Measurements from ENCODE around the gene DUOX2. TPM values are rescaled to one million over a fixed set of nuclear protein-coding genes. Genes with fewer than 3 reads are reported as not detected.

Gene DUOX2
- polyA plus RNA-seq, 1 experiment: not detected

DNA sequence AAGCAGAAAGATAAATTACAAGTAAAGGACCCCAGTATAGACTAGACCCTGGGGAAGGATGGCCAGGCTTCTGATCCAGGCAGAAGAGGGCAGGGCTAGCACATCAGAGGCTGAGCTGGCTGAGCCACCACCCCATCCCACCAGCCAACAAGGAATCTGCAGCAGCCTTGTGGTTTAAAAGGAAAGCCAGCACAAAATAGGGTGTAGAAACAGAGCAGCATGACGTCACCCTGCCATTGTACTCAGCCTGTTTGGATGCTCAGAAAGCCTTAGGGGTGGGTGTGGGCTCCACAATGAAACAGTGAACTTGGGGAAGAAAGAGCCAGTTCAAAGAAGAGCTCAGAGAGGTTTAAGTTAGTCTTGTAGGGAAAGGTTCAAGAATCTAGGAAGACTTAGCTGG is 44.0 kb upstream of the DUOX2 start:
- no peak overlapping the region for H3K4me3 ChIP-seq (ENCODE audit: low read depth, low read length)
- TF ChIP-seq, protein P1, sequence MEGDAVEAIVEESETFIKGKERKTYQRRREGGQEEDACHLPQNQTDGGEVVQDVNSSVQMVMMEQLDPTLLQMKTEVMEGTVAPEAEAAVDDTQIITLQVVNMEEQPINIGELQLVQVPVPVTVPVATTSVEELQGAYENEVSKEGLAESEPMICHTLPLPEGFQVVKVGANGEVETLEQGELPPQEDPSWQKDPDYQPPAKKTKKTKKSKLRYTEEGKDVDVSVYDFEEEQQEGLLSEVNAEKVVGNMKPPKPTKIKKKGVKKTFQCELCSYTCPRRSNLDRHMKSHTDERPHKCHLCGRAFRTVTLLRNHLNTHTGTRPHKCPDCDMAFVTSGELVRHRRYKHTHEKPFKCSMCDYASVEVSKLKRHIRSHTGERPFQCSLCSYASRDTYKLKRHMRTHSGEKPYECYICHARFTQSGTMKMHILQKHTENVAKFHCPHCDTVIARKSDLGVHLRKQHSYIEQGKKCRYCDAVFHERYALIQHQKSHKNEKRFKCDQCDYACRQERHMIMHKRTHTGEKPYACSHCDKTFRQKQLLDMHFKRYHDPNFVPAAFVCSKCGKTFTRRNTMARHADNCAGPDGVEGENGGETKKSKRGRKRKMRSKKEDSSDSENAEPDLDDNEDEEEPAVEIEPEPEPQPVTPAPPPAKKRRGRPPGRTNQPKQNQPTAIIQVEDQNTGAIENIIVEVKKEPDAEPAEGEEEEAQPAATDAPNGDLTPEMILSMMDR (IDR thresholded peaks at IDR 0.05; ENCODE audit: low read depth, low read length): no peak
- POLR2A ChIA-PET: interaction anchor here (0.6 kb wide), 1 partner anchor 50 kb away, joined by 6 read pairs; no protein-coding TSS in a partner anchor
- no peaks in the 10 kb centered on the region for H3K9me3 ChIP-seq (ENCODE audit: control insufficient read depth, insufficient read depth, low read length)
- CTCF ChIA-PET: interaction anchor here (1.0 to 2.4 kb wide), 6 partner anchors 36 to 302 kb away, joined by 3 to 9 read pairs (median 4); no protein-coding TSS in a partner anchor
- H3K27ac ChIP-seq (ENCODE audit: low read depth, low read length): no peak overlapping the region
- no peaks in the 10 kb centered on the region for H3K27me3 ChIP-seq (ENCODE audit: control insufficient read depth, insufficient read depth, low read length)
- DNase-seq (ENCODE audit: low read depth, low spot score): peak; percentile 48

DNA sequence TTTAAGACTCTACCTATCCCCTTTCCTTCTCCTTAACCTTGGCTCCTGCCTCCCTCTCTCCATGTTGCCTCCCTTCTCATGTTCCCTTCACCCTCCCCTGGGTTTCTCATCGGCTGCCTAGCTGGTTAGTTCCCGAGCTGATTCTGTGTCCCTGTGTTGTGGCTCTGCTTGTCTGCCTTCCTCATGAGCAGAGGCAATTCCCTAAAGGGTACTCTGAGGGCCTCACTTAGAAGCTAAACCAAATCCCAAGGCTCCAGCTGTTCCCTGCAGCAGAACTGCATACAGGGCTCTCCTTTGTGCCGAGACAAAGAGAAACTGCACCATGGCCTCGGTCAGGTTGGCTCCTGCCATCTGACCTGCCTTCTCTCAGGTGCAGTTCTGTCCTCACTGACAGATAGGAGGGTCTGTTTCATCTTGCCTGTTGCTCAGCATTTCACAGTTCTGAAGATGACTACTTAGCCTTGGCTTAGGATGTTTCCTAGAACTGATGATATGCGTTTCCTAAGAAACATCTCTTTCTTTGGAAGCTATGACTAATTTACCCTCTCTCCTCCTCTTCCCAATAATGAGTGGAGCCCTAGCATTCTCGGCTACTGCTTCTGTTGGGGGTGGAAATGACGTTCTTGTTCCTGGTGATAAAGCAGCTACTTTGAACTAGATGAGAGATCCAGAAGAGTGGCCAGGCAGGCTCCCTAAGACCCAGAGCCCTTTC is 42.9 kb upstream of the DUOX2 start:
- peak; percentile 16 for DNase-seq (ENCODE audit: low read depth, low spot score)
- TF ChIP-seq, protein P1 (IDR thresholded peaks at IDR 0.05; ENCODE audit: low read depth, low read length): no peak
- H3K27me3 ChIP-seq (ENCODE audit: control insufficient read depth, insufficient read depth, low read length): no peaks in the 10 kb centered on the region
- H3K27ac ChIP-seq (ENCODE audit: low read depth, low read length): no peak overlapping the region
- CTCF ChIA-PET: interaction anchor here (0.6 to 2.4 kb wide), 6 partner anchors 10 to 242 kb away, joined by 3 to 9 read pairs (median 8); no protein-coding TSS in a partner anchor
- H3K9me3 ChIP-seq (ENCODE audit: control insufficient read depth, insufficient read depth, low read length): no peaks in the 10 kb centered on the region; the same call in 1 of the 2 replicates
- no peak overlapping the region for H3K4me3 ChIP-seq (ENCODE audit: low read depth, low read length)
- POLR2A ChIA-PET: interaction anchor here (0.6 kb wide), 1 partner anchor 32 kb away, joined by 4 read pairs; no protein-coding TSS in a partner anchor

DNA sequence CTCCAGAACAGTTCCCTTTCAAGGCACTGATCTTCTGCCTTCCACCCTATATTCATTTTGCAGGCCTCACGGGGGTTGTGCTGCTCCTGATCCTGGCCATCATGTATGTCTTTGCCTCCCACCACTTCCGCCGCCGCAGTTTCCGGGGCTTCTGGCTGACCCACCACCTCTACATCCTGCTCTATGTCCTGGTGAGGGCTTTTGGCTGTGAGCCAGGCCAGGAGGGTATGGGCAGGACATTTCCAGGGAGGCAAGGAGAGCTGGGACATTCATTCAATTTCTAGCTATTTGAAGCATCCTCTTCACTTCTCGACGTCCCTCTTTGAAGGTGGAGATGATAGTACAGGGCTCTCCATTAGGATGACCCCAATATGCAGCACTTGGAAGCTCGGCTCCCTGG is 41.8 kb upstream of the DUOX2 start:
- TF ChIP-seq, protein P1 (IDR thresholded peaks at IDR 0.05; ENCODE audit: low read depth, low read length): no peak
- Histone ChIP-seq H3K27me3 (ENCODE audit: control insufficient read depth, insufficient read depth, low read length) (no peaks in the 10 kb centered on the region), H3K9me3 (ENCODE audit: control insufficient read depth, insufficient read depth, low read length) (no peaks in the 10 kb centered on the region; the same call in 1 of the 2 replicates), H3K27ac (ENCODE audit: low read depth, low read length) (no peak overlapping the region), H3K4me3 (ENCODE audit: low read depth, low read length) (no peak overlapping the region)
- ChIA-PET CTCF (interaction anchor here (1.2 to 2.2 kb wide), 2 partner anchors 12 to 50 kb away, joined by 3 to 9 read pairs; no protein-coding TSS in a partner anchor), POLR2A (no interaction called here)
- no peak for DNase-seq (ENCODE audit: low read depth, low spot score)

DNA sequence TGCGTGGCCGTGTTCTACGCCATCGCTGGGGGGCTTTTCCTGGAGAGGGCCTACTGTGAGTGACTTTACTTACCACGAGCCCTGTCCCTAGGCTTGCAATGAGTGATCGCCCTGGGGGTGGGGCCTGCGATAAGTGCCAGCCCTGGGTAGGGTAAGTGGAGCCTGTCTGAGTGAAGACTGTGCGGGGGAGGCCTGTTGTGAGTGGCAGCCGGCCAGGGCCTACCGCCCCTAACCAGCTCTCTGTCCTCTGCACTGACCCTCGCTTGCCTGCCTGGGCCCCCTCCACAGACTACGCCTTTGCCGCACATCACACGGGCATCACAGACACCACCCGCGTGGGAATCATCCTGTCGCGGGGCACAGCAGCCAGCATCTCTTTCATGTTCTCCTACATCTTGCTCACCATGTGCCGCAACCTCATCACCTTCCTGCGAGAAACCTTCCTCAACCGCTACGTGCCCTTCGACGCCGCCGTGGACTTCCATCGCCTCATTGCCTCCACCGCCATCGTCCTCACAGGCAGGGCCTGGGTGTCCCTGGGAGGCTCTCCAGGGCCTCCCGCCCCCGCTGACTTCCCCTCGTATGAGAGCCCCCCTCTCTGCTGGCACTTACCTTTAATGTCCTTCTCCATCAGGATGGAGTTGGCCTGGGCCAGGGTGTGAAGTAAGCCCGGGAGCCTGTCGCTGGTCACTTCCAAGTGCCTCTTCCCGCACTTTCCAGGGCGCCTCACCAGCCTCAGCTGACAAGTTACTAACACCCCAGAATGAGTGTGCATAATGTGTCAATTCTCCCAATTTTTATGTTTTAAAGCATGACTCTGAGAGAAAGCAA is 38.2 kb upstream of the DUOX2 start:
- ChIA-PET POLR2A (no interaction called here), CTCF (no interaction called here)
- no peak overlapping the region for H3K4me3 ChIP-seq (ENCODE audit: low read depth, low read length)
- DNase-seq (ENCODE audit: low read depth, low spot score): no peak
- no peaks in the 10 kb centered on the region; the same call in 1 of the 2 replicates for H3K9me3 ChIP-seq (ENCODE audit: control insufficient read depth, insufficient read depth, low read length)
- H3K27ac ChIP-seq (ENCODE audit: low read depth, low read length): no peak overlapping the region
- H3K27me3 ChIP-seq (ENCODE audit: control insufficient read depth, insufficient read depth, low read length): no peaks in the 10 kb centered on the region
- TF ChIP-seq, protein P1 (IDR thresholded peaks at IDR 0.05; ENCODE audit: low read depth, low read length): no peak
